Measurements from ENCODE around the gene LCLAT1. TPM values are rescaled to one million over a fixed set of nuclear protein-coding genes. Genes with fewer than 3 reads are reported as not detected.
A peak's percentile ranks its signal among the peaks of the same experiment; 100 is the strongest.

Gene LCLAT1
- total and polyA plus RNA-seq, 4 donors = 2.4 to 14.6 (median 10.7) TPM

DNA sequence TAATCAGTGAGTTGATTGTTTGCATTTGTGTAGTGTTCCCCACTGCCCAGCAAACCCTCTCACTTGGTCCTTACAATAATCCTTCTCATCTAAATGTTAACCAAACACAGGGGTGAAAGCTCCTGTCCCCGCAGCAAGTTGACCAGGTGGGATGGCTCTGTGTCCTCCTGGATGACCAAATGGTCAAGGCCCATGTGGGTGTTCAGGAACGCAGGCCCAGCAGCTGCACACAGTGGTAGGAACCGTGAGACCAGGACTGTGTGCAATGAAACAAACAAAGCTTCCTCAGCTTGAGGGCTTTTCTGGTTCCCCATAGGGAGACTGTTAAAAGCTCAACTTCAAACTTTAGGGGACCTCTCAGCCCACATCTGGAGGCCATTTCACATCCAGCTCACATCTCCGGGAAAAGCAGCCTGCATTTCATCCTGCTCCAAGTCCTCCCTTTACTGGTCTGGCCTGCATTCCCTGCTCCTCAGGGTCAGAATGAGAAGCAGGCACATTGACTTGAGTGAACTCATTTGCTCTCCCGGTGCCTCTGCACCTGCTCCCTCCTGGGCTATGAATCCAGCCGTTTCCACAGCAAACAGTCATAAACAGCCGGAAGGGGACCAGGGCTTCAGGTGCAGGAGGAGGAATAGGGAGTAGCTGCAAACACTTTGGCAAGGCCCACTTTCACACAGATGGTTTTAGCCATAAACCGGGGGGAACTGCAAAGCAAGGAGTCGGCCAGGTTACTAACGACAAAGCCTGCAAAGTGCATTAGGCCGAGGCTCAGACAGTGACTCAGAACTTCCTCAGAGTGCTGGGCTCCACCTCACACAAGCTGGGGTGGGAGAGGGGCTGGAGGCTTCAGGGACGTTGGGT lies 215.5 kb downstream of the LCLAT1 start:
- Histone ChIP-seq H3K9me3 (ENCODE audit: control insufficient read depth in 4 of 4, low read length in 3 of 4) (no peaks in the 10 kb centered on the region), H3K27ac (ENCODE audit: low read depth in 1 of 2, low read length in 2 of 2) (no peak overlapping the region), H3K9ac (ENCODE audit: low read depth in 1 of 2, low read length in 2 of 2) (no peak overlapping the region), H3K4me1 (ENCODE audit: control insufficient read depth in 4 of 4, insufficient read depth in 4 of 4, low read length in 3 of 4) (no peaks in the 10 kb centered on the region), H3K4me3 (ENCODE audit: low read depth in 1 of 3, low read length in 3 of 3) (no peak overlapping the region), H3K27me3 (ENCODE audit: control insufficient read depth in 4 of 4, insufficient read depth in 4 of 4, low read length in 3 of 4) (no peaks in the 10 kb centered on the region), H3K36me3 (ENCODE audit: control insufficient read depth in 4 of 4, insufficient read depth in 3 of 4, low read depth in 1 of 4, low read length in 3 of 4) (no peaks in the 10 kb centered on the region)
- TF ChIP-seq, protein P1, sequence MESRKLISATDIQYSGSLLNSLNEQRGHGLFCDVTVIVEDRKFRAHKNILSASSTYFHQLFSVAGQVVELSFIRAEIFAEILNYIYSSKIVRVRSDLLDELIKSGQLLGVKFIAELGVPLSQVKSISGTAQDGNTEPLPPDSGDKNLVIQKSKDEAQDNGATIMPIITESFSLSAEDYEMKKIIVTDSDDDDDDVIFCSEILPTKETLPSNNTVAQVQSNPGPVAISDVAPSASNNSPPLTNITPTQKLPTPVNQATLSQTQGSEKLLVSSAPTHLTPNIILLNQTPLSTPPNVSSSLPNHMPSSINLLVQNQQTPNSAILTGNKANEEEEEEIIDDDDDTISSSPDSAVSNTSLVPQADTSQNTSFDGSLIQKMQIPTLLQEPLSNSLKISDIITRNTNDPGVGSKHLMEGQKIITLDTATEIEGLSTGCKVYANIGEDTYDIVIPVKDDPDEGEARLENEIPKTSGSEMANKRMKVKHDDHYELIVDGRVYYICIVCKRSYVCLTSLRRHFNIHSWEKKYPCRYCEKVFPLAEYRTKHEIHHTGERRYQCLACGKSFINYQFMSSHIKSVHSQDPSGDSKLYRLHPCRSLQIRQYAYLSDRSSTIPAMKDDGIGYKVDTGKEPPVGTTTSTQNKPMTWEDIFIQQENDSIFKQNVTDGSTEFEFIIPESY (IDR thresholded peaks at IDR 0.05) = no peak
- TF ChIP-seq CTCF (IDR thresholded peaks at IDR 0.05; ENCODE audit: low read depth, low read length, missing input control) (no peak), GABPA (IDR thresholded peaks at IDR 0.05 in 1 of 2, conservative IDR thresholded peaks at IDR 0.05 in 1 of 2) (no peak), REST (IDR thresholded peaks at IDR 0.05) (no peak), FOXA2 (IDR thresholded peaks at IDR 0.05) (no peak), TAF1 (conservative IDR thresholded peaks at IDR 0.05) (no peak), HNF4G (IDR thresholded peaks at IDR 0.05) (no peak), RXRA (IDR thresholded peaks at IDR 0.05) (no peak)
- DNase-seq (ENCODE audit: low spot score) = no peak
- WGBS = 82% methylated on average over 12 of the region's 12 CpGs

- Histone ChIP-seq H3K4me3 (ENCODE audit: low read depth in 1 of 3, low read length in 3 of 3) (no peak overlapping the region), H3K27ac (ENCODE audit: low read depth in 1 of 2, low read length in 2 of 2) (no peak overlapping the region), H3K9me3 (ENCODE audit: control insufficient read depth in 4 of 4, low read length in 3 of 4) (no peaks in the 10 kb centered on the region), H3K36me3 (ENCODE audit: control insufficient read depth in 4 of 4, insufficient read depth in 3 of 4, low read depth in 1 of 4, low read length in 3 of 4) (no peaks in the 10 kb centered on the region), H3K9ac (ENCODE audit: low read depth in 1 of 2, low read length in 2 of 2) (no peak overlapping the region), H3K4me1 (ENCODE audit: control insufficient read depth in 4 of 4, insufficient read depth in 4 of 4, low read length in 3 of 4) (no peaks in the 10 kb centered on the region), H3K27me3 (ENCODE audit: control insufficient read depth in 4 of 4, insufficient read depth in 4 of 4, low read length in 3 of 4) (no peaks in the 10 kb centered on the region)
- 95% methylated on average over 4 of the region's 4 CpGs for WGBS
- no peak for TF ChIP-seq HNF4A (conservative IDR thresholded peaks at IDR 0.05)
- no peak for TF ChIP-seq GABPA (IDR thresholded peaks at IDR 0.05 in 1 of 2, conservative IDR thresholded peaks at IDR 0.05 in 1 of 2)
- no peak for TF ChIP-seq RAD21 (IDR thresholded peaks at IDR 0.05)
- TF ChIP-seq SP1 (IDR thresholded peaks at IDR 0.05) = no peak
- TF ChIP-seq, protein P2, sequence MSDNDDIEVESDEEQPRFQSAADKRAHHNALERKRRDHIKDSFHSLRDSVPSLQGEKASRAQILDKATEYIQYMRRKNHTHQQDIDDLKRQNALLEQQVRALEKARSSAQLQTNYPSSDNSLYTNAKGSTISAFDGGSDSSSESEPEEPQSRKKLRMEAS (IDR thresholded peaks at IDR 0.05) = no peak
- TF ChIP-seq EGR1 (IDR thresholded peaks at IDR 0.05; ENCODE audit: low read depth in 2 of 2) = no peak
- no peak for TF ChIP-seq REST (IDR thresholded peaks at IDR 0.05)
- TF ChIP-seq, protein P1 (IDR thresholded peaks at IDR 0.05) = no peak
- TF ChIP-seq FOXA1 (IDR thresholded peaks at IDR 0.05) = no peak
- TF ChIP-seq, protein P3, sequence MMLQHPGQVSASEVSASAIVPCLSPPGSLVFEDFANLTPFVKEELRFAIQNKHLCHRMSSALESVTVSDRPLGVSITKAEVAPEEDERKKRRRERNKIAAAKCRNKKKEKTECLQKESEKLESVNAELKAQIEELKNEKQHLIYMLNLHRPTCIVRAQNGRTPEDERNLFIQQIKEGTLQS (IDR thresholded peaks at IDR 0.05) = no peak
- TF ChIP-seq NR2F2 (IDR thresholded peaks at IDR 0.05) = no peak
- no peak for TF ChIP-seq TAF1 (conservative IDR thresholded peaks at IDR 0.05)
- TF ChIP-seq FOXA2 (IDR thresholded peaks at IDR 0.05) = no peak
- peak; percentile 29 for DNase-seq (ENCODE audit: low spot score)
Observed at GRCh38 chr2:30663321-30663720, 216.3 kb downstream of the LCLAT1 start.
